K562 (cell line): ENCODE results near the gene ENDOU. TPM values are rescaled to one million over a fixed set of nuclear protein-coding genes. Genes with fewer than 3 reads are reported as not detected.

Experiments used
- ARID4B ChIP-seq: sonication (generic); formaldehyde crosslinking; IDR thresholded peaks from 2 replicates; pipeline ENCODE4 v1.8.0; 2022; ENCODE audit warnings: mild to moderate bottlenecking, missing genetic modification reagents
- ATF3 ChIP-seq, 2 experiments: fragments of 450-650 bp in 1 of 2; sonication (generic) in 1 of 2; formaldehyde crosslinking in 1 of 2; IDR thresholded peaks in 1 of 2; conservative IDR thresholded peaks in 1 of 2; 2 replicates each; pipeline versions ENCODE4 v1.6.1 to v1.8.1; 2016 to 2023; ENCODE audit warnings: mild to moderate bottlenecking in 2 of 2, moderate library complexity in 2 of 2, inconsistent platforms in 1 of 2, missing genetic modification reagents in 1 of 2
- CC2D1A ChIP-seq: fragments of 450-650 bp; IDR thresholded peaks from 2 replicates; pipeline ENCODE4 v1.6.1; 2017; ENCODE audit warnings: mild to moderate bottlenecking
- DEAF1 ChIP-seq: fragments of 450-650 bp; formaldehyde crosslinking; IDR thresholded peaks from 2 replicates; pipeline ENCODE4 v1.4.0; 2020; ENCODE audit warnings: mild to moderate bottlenecking, moderate library complexity
- ESRRA ChIP-seq: fragments of 450-650 bp; IDR thresholded peaks from 2 replicates; pipeline ENCODE4 v1.6.1; 2014; ENCODE audit warnings: low read depth, mild to moderate bottlenecking, moderate library complexity, borderline replicate concordance
- MAZ ChIP-seq, 2 experiments: fragments of 450-650 bp in 1 of 2; sonication (generic) in 1 of 2; formaldehyde crosslinking; IDR thresholded peaks in 1 of 2; conservative IDR thresholded peaks in 1 of 2; 2 replicates each; pipeline versions ENCODE4 v1.4.0 to v1.5.0; 2020; ENCODE audit warnings: mild to moderate bottlenecking in 1 of 2, missing genetic modification reagents in 1 of 2
- MLLT1 ChIP-seq, 2 experiments: fragments of 450-650 bp; IDR thresholded peaks; 2 replicates each; pipeline ENCODE4 v1.6.1; 2016
- ZNF318 ChIP-seq, 2 experiments: fragments of 450-650 bp; IDR thresholded peaks; 2 replicates each; pipeline ENCODE4 v1.6.1; 2016; ENCODE audit warnings: mild to moderate bottlenecking in 2 of 2, borderline replicate concordance in 1 of 2, low read depth in 1 of 2, moderate library complexity in 1 of 2
- polyA plus RNA-seq, 8 experiments: library from polyadenylated mRNA; depleted of rRNA in 4 of 8; stranded (reverse) in 5 of 8; unstranded in 3 of 8; fragments of >200 nt; fragmentation: Nextera tagmentation in 2 of 8; fragmentation: Illumina TruSeq in 1 of 8; extraction: Ambion mirVana in 2 of 8; extraction: Trizol in 1 of 8; gene quantifications; 2 replicates each; pipeline versions ENCODE4 v1.2.1 to v1.2.3, GENCODE V29; 2011 to 2014; ENCODE audit warnings: inconsistent platforms in 1 of 8, missing spikeins in 1 of 8
- total RNA-seq, 7 experiments: library from RNA; depleted of rRNA in 6 of 7; stranded (reverse); fragments of >200 nt in 6 of 7; fragmentation: Illumina TruSeq in 2 of 7; extraction: Trizol in 2 of 7; gene quantifications; 2 replicates each; pipeline versions ENCODE4 v1.2.1 to v1.2.3, GENCODE V29; 2011 to 2021; ENCODE audit warnings: low replicate concordance in 1 of 7

The ENDOU gene
- total and polyA plus RNA-seq, 9 of the 15 experiments (the other 6 are each of a cell fraction or from before 2014, with no cell fraction given), result 0.03 TPM; not detected in 8

GRCh38 chr12:47742253-47742825 lies 17.0 kb upstream of the ENDOU start (continued):
- TF ChIP-seq ZNF318 (IDR thresholded peaks at IDR 0.05; ENCODE audit: borderline replicate concordance in 1 of 2, low read depth in 1 of 2) (no peak), CC2D1A (peak; percentile 88), DEAF1 (CRISPR knock-in tag) (peak; percentile 92), ESRRA (peak; percentile 98), ARID4B (CRISPR knock-in tag) (no peak), MLLT1 (IDR thresholded peaks at IDR 0.05) (0 out of 4 replicates have a peak, but pooled peaks of 1 of the 2 experiments have one; percentile 11), MAZ (CRISPR knock-in tag; conservative IDR thresholded peaks at IDR 0.05 in 1 of 2, IDR thresholded peaks at IDR 0.05 in 1 of 2) (peak in 1 of 2 experiments; percentile 68; a peak in 2 of 4 replicates), ATF3 (IDR thresholded peaks at IDR 0.05) (no peak), ATF3 (CRISPR knock-in tag; conservative IDR thresholded peaks at IDR 0.05) (peak; percentile 68)
